Gastroesophageal sphincter (tissue), 3 donors: ENCODE measurements around the gene PRDM8.

Experiments
- CTCF ChIP-seq, 4 experiments: fragments of 200-600 bp in 2 of 4; fragments of 450-650 bp in 2 of 4; sonication (generic) in 1 of 4; IDR thresholded peaks; one replicate each; pipeline ENCODE4 v1.5.1; 2017 to 2019; ENCODE audit warnings: antibody characterized with exemption in 4 of 4, mild to moderate bottlenecking in 2 of 4, moderate library complexity in 2 of 4
- EP300 ChIP-seq: sonication (generic); formaldehyde crosslinking; IDR thresholded peaks from one replicate; pipeline ENCODE4 v1.6.1; 2017; ENCODE audit warnings: antibody characterized with exemption, mild to moderate bottlenecking
- POLR2A ChIP-seq, 2 donors: fragments of 450-650 bp; IDR thresholded peaks; one replicate each; pipeline ENCODE4 v1.6.1; 2017; ENCODE audit warnings: antibody characterized with exemption in 2 of 2, mild to moderate bottlenecking in 2 of 2, moderate library complexity in 1 of 2
- POLR2AphosphoS5 ChIP-seq: sonication (generic); formaldehyde crosslinking; IDR thresholded peaks from one replicate; pipeline ENCODE4 v1.6.1; 2017; ENCODE audit warnings: antibody characterized with exemption

GRCh38 chr4:80206111-80206510 lies 8.8 kb downstream of the PRDM8 start:
- TF ChIP-seq CTCF (IDR thresholded peaks at IDR 0.05) = no peak
- no peak for TF ChIP-seq EP300
- no peak for TF ChIP-seq POLR2A (IDR thresholded peaks at IDR 0.05)
- TF ChIP-seq POLR2AphosphoS5 = no peak
